Endothelial cell of umbilical vein (primary cell): ENCODE data around the gene BLOC1S1.

Experiments used
- EZH2 ChIP-seq: IDR thresholded peaks from 2 replicates; pipeline ENCODE4 v1.6.1; 2012; ENCODE audit warnings: borderline replicate concordance, low read depth, mild to moderate bottlenecking, moderate library complexity, low read length, inconsistent platforms; ENCODE audit not compliant: severe bottlenecking
- POLR2AphosphoS5 ChIP-seq: IDR thresholded peaks from 2 replicates; pipeline ENCODE4 v1.6.1; 2012; ENCODE audit warnings: low read depth, mild to moderate bottlenecking, control low read depth, low read length, moderate library complexity; ENCODE audit not compliant: insufficient read depth
- TF ChIP-seq, protein P1 (sequence below), 2 donors: IDR thresholded peaks; 1 replicate in 1 of 2; 2 replicates in 1 of 2; pipeline ENCODE4 v1.5.1; 2011; ENCODE audit warnings: low read length in 2 of 2, mild to moderate bottlenecking in 2 of 2, moderate library complexity in 2 of 2, control low read depth in 1 of 2, inconsistent platforms in 1 of 2, low read depth in 1 of 2; ENCODE audit not compliant: insufficient read depth in 1 of 2; ENCODE audit errors: extremely low read depth in 1 of 2

DNA sequence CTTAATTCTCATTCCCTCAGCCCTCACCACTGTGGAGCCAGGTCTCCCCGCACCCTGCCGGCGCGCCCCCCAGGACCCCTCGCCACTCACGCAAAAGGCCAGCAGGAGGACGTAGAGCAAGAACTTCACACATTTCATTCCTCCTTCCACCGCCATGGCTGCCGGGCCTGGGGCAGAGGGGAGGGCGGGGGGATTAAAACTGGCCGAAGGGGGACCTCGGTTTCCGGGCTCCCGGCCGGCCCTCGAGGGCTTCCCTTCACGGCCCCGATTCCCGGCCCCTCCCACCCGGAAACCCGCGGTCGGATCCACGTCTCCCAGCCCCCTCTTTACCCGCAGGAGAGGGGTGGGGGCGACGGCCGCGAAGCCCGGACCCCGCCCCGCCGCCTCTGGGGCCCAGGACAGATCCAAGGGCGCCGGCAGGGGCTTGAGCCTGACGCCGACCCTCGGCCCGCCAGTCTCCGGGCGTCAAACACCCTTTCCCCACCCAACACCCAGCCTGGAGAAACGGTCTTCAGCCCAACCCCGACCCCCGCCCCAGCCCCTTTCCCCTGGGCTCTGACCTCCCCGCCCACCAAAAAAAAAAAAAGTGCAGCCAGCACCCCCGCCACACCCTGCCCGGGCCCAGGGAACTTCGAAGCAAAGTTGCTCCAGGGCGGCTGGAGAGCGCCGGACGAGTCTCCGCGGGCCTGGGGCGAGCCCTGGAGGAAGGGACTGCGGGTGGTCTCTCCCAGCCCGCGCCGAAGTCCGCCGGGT is 12.5 kb downstream of the BLOC1S1 start:
- TF ChIP-seq, protein P1, sequence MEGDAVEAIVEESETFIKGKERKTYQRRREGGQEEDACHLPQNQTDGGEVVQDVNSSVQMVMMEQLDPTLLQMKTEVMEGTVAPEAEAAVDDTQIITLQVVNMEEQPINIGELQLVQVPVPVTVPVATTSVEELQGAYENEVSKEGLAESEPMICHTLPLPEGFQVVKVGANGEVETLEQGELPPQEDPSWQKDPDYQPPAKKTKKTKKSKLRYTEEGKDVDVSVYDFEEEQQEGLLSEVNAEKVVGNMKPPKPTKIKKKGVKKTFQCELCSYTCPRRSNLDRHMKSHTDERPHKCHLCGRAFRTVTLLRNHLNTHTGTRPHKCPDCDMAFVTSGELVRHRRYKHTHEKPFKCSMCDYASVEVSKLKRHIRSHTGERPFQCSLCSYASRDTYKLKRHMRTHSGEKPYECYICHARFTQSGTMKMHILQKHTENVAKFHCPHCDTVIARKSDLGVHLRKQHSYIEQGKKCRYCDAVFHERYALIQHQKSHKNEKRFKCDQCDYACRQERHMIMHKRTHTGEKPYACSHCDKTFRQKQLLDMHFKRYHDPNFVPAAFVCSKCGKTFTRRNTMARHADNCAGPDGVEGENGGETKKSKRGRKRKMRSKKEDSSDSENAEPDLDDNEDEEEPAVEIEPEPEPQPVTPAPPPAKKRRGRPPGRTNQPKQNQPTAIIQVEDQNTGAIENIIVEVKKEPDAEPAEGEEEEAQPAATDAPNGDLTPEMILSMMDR (IDR thresholded peaks at IDR 0.05; ENCODE audit: extremely low read depth in 1 of 2, insufficient read depth in 1 of 2, low read depth in 1 of 2, low read length in 2 of 2) = no peak
- TF ChIP-seq EZH2 (no peak), POLR2AphosphoS5 (no peak)
